ENCODE measurements around the gene ELAVL2.

Gene ELAVL2

GRCh38 chr9:23769307-23769935 lies 56.6 kb downstream of the ELAVL2 start:
- TF ChIP-seq GATA3 (IDR thresholded peaks at IDR 0.05; ENCODE audit: low read depth, low read length) (no peak), GATA2 (IDR thresholded peaks at IDR 0.05; ENCODE audit: low read depth, low read length) (no peak)

DNA sequence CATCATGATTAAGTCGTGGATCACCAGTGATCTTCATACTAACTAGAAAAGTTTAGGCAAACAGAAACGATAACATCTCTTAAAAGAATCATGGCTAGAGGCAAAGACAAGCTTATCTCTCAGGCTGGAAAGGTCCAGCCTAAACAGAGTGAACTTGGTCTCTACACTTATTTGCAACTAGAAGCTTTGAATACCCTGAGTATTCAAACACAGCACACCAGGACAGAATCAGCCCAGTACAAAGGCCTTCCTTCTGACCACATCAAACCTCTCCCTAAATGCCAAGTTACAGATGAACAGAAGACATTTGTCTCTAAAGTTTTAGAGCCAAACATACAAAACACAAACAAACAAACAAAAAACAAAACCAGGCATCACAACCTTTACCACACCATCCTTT lies 57.2 kb downstream of the ELAVL2 start:
- no peak for TF ChIP-seq GATA3 (IDR thresholded peaks at IDR 0.05; ENCODE audit: low read depth, low read length)
- TF ChIP-seq GATA2 (IDR thresholded peaks at IDR 0.05; ENCODE audit: low read depth, low read length): no peak

GRCh38 chr9:23766613-23767012 lies 59.4 kb downstream of the ELAVL2 start:
- TF ChIP-seq GATA3 (IDR thresholded peaks at IDR 0.05; ENCODE audit: low read depth, low read length) (no peak), GATA2 (IDR thresholded peaks at IDR 0.05; ENCODE audit: low read depth, low read length) (no peak)

DNA sequence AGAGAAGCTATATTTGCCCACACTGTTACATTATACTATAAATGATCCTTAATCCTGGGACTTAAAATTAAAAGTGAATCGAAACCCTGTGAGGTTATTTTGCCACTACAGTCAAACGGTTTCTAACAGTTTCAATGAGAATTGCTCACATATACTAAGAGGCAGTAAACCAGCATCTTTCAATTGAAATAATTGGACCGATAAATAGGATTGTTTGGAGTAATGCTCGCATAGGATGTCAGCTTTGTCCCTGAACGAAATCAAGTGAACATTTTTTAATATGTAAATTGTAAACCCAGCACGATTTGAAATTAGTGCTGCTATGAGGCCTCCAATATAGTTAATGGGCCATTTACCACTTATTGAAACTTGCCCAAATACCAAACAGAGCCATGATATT lies 60.5 kb downstream of the ELAVL2 start:
- no peak for TF ChIP-seq GATA3 (IDR thresholded peaks at IDR 0.05; ENCODE audit: low read depth, low read length)
- no peak for TF ChIP-seq GATA2 (IDR thresholded peaks at IDR 0.05; ENCODE audit: low read depth, low read length)

DNA sequence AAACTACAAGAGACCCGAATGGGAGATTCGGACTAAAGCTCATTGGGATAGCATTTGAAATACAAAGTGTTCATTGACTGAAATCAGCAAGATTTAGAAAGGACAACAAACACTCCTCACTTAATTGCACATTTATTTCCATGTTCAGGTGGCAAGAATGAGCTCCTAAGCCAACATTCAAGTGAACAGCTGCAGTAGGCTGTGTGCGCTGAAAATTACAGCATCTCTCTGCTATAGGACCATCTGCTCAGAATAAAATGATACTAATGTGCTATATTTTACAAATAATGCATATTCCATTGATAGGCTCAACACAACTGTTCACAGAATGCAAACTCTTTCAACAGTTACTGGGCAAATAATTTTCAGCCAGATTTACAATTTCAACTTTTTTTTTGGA lies 61.8 kb downstream of the ELAVL2 start:
- TF ChIP-seq GATA2 (IDR thresholded peaks at IDR 0.05; ENCODE audit: low read depth, low read length) (no peak), GATA3 (IDR thresholded peaks at IDR 0.05; ENCODE audit: low read depth, low read length) (no peak)

DNA sequence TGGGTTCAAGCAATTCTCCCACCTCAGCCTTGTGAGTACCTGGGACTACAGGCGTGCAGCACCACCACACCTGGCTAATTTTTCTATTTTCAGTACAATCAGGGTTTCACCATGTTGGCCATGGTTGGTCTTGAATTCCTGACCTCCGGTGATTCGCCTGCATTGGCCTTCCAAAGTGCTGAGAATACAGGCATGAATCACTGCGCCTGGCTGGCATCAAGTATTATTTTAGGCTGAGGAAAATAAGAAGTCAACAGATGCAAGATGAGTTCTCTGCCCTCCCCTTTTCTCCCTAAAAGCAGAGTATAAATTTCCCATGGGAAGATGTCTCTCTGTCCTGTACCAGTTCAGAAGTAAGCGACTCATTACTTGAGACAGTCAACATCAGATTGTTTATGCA lies 71.5 kb downstream of the ELAVL2 start:
- no peak for TF ChIP-seq GATA3 (IDR thresholded peaks at IDR 0.05; ENCODE audit: low read depth, low read length)
- no peak for TF ChIP-seq GATA2 (IDR thresholded peaks at IDR 0.05; ENCODE audit: low read depth, low read length)

- TF ChIP-seq GATA2 (IDR thresholded peaks at IDR 0.05; ENCODE audit: low read depth, low read length): no peak
- TF ChIP-seq GATA3 (IDR thresholded peaks at IDR 0.05; ENCODE audit: low read depth, low read length): no peak
These were observed 73.2 kb downstream of the ELAVL2 start for GRCh38 chr9:23752859-23753258.

DNA sequence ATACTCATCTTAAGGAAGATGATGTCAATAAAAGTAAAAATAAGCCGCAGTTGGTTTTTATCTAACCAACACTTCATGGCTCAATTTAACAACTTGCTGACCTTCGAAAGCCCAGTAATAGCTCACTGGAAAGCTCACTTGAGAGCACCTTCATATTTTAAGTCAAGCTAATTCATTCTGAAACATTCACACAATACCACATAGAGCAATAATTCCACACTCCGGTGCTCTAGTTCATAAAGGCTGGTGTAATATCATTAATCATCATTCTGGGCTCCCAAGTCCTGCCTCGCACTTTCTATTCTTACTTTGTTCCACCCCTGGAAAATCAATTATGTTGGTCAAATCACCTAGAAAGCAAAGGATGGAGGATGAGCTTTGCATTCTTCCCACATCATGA lies 74.4 kb downstream of the ELAVL2 start:
- TF ChIP-seq GATA3 (IDR thresholded peaks at IDR 0.05; ENCODE audit: low read depth, low read length) (no peak), GATA2 (IDR thresholded peaks at IDR 0.05; ENCODE audit: low read depth, low read length) (no peak)

GRCh38 chr9:23750808-23751207 lies 75.2 kb downstream of the ELAVL2 start:
- TF ChIP-seq GATA3 (IDR thresholded peaks at IDR 0.05; ENCODE audit: low read depth, low read length) (no peak), GATA2 (IDR thresholded peaks at IDR 0.05; ENCODE audit: low read depth, low read length) (no peak)

GRCh38 chr9:23747088-23748075 lies 78.7 kb downstream of the ELAVL2 start:
- TF ChIP-seq GATA2 (IDR thresholded peaks at IDR 0.05; ENCODE audit: low read depth, low read length) (no peak), GATA3 (IDR thresholded peaks at IDR 0.05; ENCODE audit: low read depth, low read length) (no peak)

DNA sequence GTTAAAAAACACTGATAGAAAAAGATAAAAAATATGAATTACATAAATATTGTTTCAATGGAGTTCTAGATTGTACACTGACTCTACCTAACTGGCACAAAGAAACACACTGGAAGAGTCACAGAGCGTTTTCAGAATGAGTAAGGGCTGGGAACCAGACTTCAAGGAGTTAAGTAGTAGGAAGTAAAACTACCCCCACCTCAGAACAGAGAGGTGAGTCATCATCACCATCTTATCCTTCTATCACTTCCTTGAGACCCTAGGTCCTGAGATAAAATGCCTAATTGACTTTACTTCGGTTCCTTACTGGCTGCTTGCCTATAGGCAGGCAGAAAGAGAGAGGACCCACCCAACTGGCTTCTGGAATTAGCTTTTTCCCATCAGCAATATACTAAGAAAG lies 79.7 kb downstream of the ELAVL2 start:
- TF ChIP-seq GATA2 (IDR thresholded peaks at IDR 0.05; ENCODE audit: low read depth, low read length): no peak

DNA sequence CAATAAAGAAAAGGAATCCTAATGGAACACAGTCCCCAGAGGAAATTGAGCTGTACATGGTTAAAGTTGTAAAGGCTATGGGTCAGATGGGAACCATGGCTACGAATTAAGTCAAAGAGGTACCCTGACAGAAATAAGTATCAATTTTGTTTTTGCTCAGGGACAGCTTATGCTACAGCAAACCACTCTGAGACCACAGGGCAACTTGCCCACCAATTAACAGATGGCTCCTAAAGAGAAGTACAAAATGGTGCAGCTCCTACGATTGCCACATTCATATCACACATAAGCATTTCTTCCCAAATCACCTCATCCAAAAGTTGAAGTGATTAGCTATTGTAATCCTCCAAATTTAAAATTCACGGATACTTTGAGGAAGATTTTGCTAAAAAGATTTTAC lies 83.0 kb downstream of the ELAVL2 start:
- no peak for TF ChIP-seq GATA3 (IDR thresholded peaks at IDR 0.05; ENCODE audit: low read depth, low read length)

DNA sequence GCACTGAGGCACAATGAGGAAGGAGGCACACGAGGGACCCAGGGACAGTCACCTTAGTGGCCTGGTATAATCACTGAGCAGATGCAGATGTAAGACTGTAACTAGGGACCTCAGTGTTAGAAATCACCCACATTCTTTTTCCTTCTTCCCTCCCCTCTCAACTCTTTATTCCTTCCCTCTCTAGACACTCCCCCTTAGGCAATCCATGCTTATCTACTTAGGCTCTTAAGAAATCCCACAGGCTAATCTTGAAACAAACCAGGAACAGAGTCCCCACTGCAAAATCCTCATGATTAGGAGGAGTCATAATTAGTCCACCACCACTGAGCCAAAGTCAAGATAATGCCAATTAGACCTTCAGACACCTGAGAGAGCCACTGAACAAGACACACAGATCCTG lies 84.7 kb downstream of the ELAVL2 start:
- TF ChIP-seq GATA3 (IDR thresholded peaks at IDR 0.05; ENCODE audit: low read depth, low read length) (no peak), GATA2 (IDR thresholded peaks at IDR 0.05; ENCODE audit: low read depth, low read length) (no peak)

DNA sequence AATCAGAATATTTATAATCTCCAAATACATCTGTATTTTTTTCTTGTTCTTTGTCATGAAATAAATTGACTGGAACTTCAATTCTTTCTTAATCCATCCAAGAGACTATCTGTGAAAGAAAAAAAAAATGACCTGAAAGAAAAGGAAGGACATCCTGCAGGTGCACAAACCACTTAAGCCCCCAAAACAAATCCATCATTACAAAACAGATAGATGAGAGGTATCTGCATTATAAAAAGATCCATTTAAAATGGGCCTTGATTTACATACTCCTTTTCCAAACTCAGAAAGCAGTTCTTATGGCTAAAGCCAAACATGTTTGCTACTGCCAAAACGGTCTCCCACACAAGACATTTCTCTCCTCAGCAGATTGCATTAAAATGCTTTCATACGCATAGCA lies 85.5 kb downstream of the ELAVL2 start:
- TF ChIP-seq GATA3 (IDR thresholded peaks at IDR 0.05; ENCODE audit: low read depth, low read length) (no peak), GATA2 (IDR thresholded peaks at IDR 0.05; ENCODE audit: low read depth, low read length) (no peak)

DNA sequence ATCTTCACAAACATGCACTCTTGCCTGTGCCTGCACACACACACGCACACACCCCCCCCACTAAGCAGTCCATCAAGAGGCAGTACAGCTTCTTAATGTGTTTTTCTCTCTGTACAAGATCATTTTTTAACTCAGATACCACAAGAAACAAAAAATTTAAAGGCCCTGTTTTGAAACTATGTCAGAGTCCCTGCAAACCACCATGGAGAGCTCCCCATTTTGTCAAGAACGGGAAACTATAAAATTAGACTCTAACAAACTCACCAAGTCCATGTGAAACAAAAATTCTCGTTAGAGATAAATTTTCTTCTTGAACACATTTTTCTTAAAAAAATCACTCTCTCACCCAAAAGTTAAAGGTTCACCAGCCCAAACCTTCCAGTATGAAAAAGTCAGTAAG lies 86.3 kb downstream of the ELAVL2 start:
- no peak for TF ChIP-seq GATA2 (IDR thresholded peaks at IDR 0.05; ENCODE audit: low read depth, low read length)
- no peak for TF ChIP-seq GATA3 (IDR thresholded peaks at IDR 0.05; ENCODE audit: low read depth, low read length)
